GM18951 (cell line): ENCODE measurements around the gene CDC20B.

Experiments
- POLR2A ChIP-seq: IDR thresholded peaks from 4 replicates; pipeline ENCODE4 v1.6.1; 2011; ENCODE audit warnings: mild to moderate bottlenecking; ENCODE audit not compliant: insufficient read length, insufficient read depth; ENCODE audit errors: extremely low read depth
- in situ Hi-C: fragments of 300-500 bp; cut with MboI; formaldehyde crosslinking; loops from one replicate; pipeline ENCODE4 v1.12.0; 2022; ENCODE audit warnings: low sequenced_read_pairs, mixed read lengths, inconsistent platforms; ENCODE audit not compliant: unreplicated experiment

CDC20B gene

GRCh38 chr5:55066277-55066676 is 106.7 kb downstream of the CDC20B start:
- in situ Hi-C loops, result no loop called here
- no peak for TF ChIP-seq POLR2A

- in situ Hi-C loops, result no loop called here
- no peak for TF ChIP-seq POLR2A
These were observed 108.5 kb downstream of the CDC20B start for GRCh38 chr5:55064523-55064922.

- no peak for TF ChIP-seq POLR2A
- in situ Hi-C loops, result no loop called here
These were observed 109.1 kb downstream of the CDC20B start for GRCh38 chr5:55063899-55064298.

- in situ Hi-C loops, result no loop called here
- TF ChIP-seq POLR2A, result no peak
These were observed 109.6 kb downstream of the CDC20B start for GRCh38 chr5:55063220-55063863.
